ENCODE data around the gene SAMD14. TPM values are rescaled to one million over a fixed set of nuclear protein-coding genes. Genes with fewer than 3 reads are reported as not detected.

The SAMD14 gene
- total and polyA plus RNA-seq, 2 donors (not counting 1 experiment from before 2014, with no cell fraction given) = 0.13 to 0.89 TPM

GRCh38 chr17:50169881-50170459, 40.0 kb upstream of the SAMD14 start:
- Histone ChIP-seq H3K9me3 (ENCODE audit: control extremely low read depth in 1 of 3, control insufficient read depth in 2 of 3, insufficient read depth in 1 of 3, low read length in 2 of 3) (no peaks in the 10 kb centered on the region), H3K4me1 (ENCODE audit: control insufficient read depth in 2 of 2, insufficient read depth in 2 of 2, low read length in 2 of 2) (peaks cover 12 to 20% of the 10 kb centered on the region in 2 donors), H3K79me2 (ENCODE audit: control insufficient read depth, insufficient read depth, low read length) (peaks cover 15% of the 10 kb centered on the region), H3K27ac (ENCODE audit: low read length in 2 of 2) (no peak overlapping the region), H4K20me1 (ENCODE audit: control insufficient read depth, insufficient read depth, low read length, poor library complexity, severe bottlenecking) (no peaks in the 10 kb centered on the region), H2AFZ (ENCODE audit: insufficient read depth, low read depth, low read length, poor library complexity, severe bottlenecking) (no peak overlapping the region), H3K27me3 (replicated peaks in 1 of 4; ENCODE audit: control extremely low read depth in 1 of 4, control insufficient read depth in 3 of 4, insufficient read depth in 4 of 4, low read length in 3 of 4) (no peaks in the 10 kb centered on the region), H3K4me3 (ENCODE audit: control extremely low read depth in 1 of 5, extremely low read depth in 1 of 5, insufficient read depth in 1 of 5, low read depth in 2 of 5, low read length in 4 of 5) (no peak overlapping the region), H3K4me2 (replicated peaks; ENCODE audit: low read depth, low read length, poor library complexity, severe bottlenecking) (no peak overlapping the region), H3K9ac (ENCODE audit: low read length) (no peak overlapping the region), H3K36me3 (replicated peaks in 1 of 2; ENCODE audit: control extremely low read depth in 1 of 2, control insufficient read depth in 1 of 2, extremely low read depth in 1 of 2, insufficient read depth in 2 of 2, low read length in 1 of 2) (no peaks in the 10 kb centered on the region)
- intact Hi-C loops (cut with micrococcal nuclease) = loop anchor here (1.0 to 2.0 kb wide), 3 partner anchors 28 to 127 kb away; no protein-coding TSS in a partner anchor
- H3K9me3 Mint-ChIP-seq (ENCODE audit: insufficient read depth) = no peaks in the 10 kb centered on the region
- no peak overlapping the region for H3K27ac Mint-ChIP-seq
- POLR2A ChIA-PET = interaction anchor here (0.6 to 1.0 kb wide), 2 partner anchors 30 to 108 kb away, joined by 3 to 10 read pairs; no protein-coding TSS in a partner anchor
- no peak overlapping the region for H3K4me3 Mint-ChIP-seq
- DNase-seq (no peak), ATAC-seq (ENCODE audit: low read depth) (no peak)
- H3K27me3 Mint-ChIP-seq = no peaks in the 10 kb centered on the region
- TF ChIP-seq CTCF (IDR thresholded peaks at IDR 0.05) = no peak
- TF ChIP-seq EZH2 (IDR thresholded peaks at IDR 0.05; ENCODE audit: borderline replicate concordance, insufficient read depth, low read depth, low read length, poor library complexity, severe bottlenecking) = no peak
- H3K4me1 Mint-ChIP-seq = peaks cover 10% of the 10 kb centered on the region
- CTCF ChIA-PET = interaction anchor here (0.6 to 5.9 kb wide), 41 partner anchors 8 to 406 kb away, joined by 3 to 49 read pairs (median 5); partner anchors contain the start of genes COL1A1, FAM117A, PDK2 and PPP1R9B
- 87% methylated on average over 9 of the region's 9 CpGs for WGBS (ENCODE audit: insufficient coverage)
